H1 (cell line): ENCODE results near the gene RAB4B. TPM values are rescaled to one million over a fixed set of nuclear protein-coding genes. Genes with fewer than 3 reads are reported as not detected.

ENCODE experiments used
- CHD1 ChIP-seq: IDR thresholded peaks from 2 replicates; pipeline ENCODE4 v1.6.1; 2012; ENCODE audit warnings: low read depth, low read length, improper control_type of control experiment
- EGR1 ChIP-seq: IDR thresholded peaks from 2 replicates; pipeline ENCODE4 v1.6.1; 2011; ENCODE audit warnings: low read depth, low read length, borderline replicate concordance
- GTF2F1 ChIP-seq: IDR thresholded peaks from 2 replicates; pipeline ENCODE4 v1.6.1; 2012; ENCODE audit warnings: low read depth, low read length, improper control_type of control experiment, borderline replicate concordance
- MAX ChIP-seq: IDR thresholded peaks from 2 replicates; pipeline ENCODE4 v1.6.1; 2012; ENCODE audit warnings: inconsistent platforms
- NANOG ChIP-seq: IDR thresholded peaks from 2 replicates; pipeline ENCODE4 v1.6.1; 2011; ENCODE audit warnings: low read length, low read depth, mild to moderate bottlenecking, inconsistent platforms; ENCODE audit not compliant: insufficient read depth, poor library complexity, severe bottlenecking
- PHF8 ChIP-seq: fragments of 200-600 bp; sonication (generic); conservative IDR thresholded peaks from 2 replicates; pipeline ENCODE4 v1.7.1; 2012; ENCODE audit warnings: low read depth, mild to moderate bottlenecking, inconsistent platforms, low read length, moderate library complexity
- RAD21 ChIP-seq, 2 experiments: IDR thresholded peaks in 1 of 2; conservative IDR thresholded peaks in 1 of 2; 2 replicates each; pipeline ENCODE4 v1.6.1; 2011; ENCODE audit warnings: low read depth in 2 of 2, low read length in 2 of 2, improper control_type of control experiment in 1 of 2, inconsistent platforms in 1 of 2, mild to moderate bottlenecking in 1 of 2, moderate library complexity in 1 of 2
- RBBP5 ChIP-seq: IDR thresholded peaks from 2 replicates; pipeline ENCODE4 v1.7.1; 2012; ENCODE audit warnings: low read depth, mild to moderate bottlenecking, inconsistent platforms, low read length, moderate library complexity, borderline replicate concordance
- SIN3A ChIP-seq, 2 experiments: IDR thresholded peaks in 1 of 2; conservative IDR thresholded peaks in 1 of 2; 2 replicates each; pipeline ENCODE4 v1.6.1; 2011 to 2012; ENCODE audit warnings: low read length in 2 of 2, improper control_type of control experiment in 1 of 2, low read depth in 1 of 2, mild to moderate bottlenecking in 1 of 2
- SP1 ChIP-seq: IDR thresholded peaks from 2 replicates; pipeline ENCODE4 v1.6.1; 2011; ENCODE audit warnings: low read depth, low read length
- SP4 ChIP-seq: IDR thresholded peaks from 2 replicates; pipeline ENCODE4 v1.6.1; 2012; ENCODE audit warnings: low read length, inconsistent platforms
- TAF1 ChIP-seq: IDR thresholded peaks from 2 replicates; pipeline ENCODE4 v1.6.1; 2011; ENCODE audit warnings: mild to moderate bottlenecking, low read depth, low read length
- TAF7 ChIP-seq: optimal IDR thresholded peaks from 2 replicates; pipeline ENCODE3; 2011; ENCODE audit warnings: low read depth, mild to moderate bottlenecking, inconsistent platforms, low read length, moderate library complexity, borderline replicate concordance
- TBP ChIP-seq: IDR thresholded peaks from 2 replicates; pipeline ENCODE4 v1.6.1; 2011; ENCODE audit warnings: low read depth, low read length, improper control_type of control experiment
- TCF12 ChIP-seq: IDR thresholded peaks from 2 replicates; pipeline ENCODE4 v1.6.1; 2011; ENCODE audit warnings: low read depth, mild to moderate bottlenecking, low read length
- YY1 ChIP-seq: IDR thresholded peaks from 2 replicates; pipeline ENCODE4 v1.6.1; 2011; ENCODE audit warnings: low read depth, mild to moderate bottlenecking, low read length
- polyA plus RNA-seq, 7 experiments: library from polyadenylated mRNA; depleted of rRNA in 3 of 7; stranded (reverse) in 5 of 7; unstranded in 2 of 7; fragments of >200 nt in 5 of 7; fragments of 200-250 nt in 2 of 7; gene quantifications; 1 replicate in 5 of 7; 2 replicates in 1 of 7; 4 replicates in 1 of 7; pipeline versions ENCODE4 v1.2.1 to v1.2.3, GENCODE V29; 2011 to 2013; ENCODE audit warnings: missing spikeins in 2 of 7, mixed read lengths in 2 of 7
- total RNA-seq: library from RNA; stranded (reverse); fragmentation: NEBNext Ultra II Directional; extraction: Animal tissue kit (Norgen Biotek cat#: 25700); gene quantifications from 2 replicates; pipeline ENCODE4 v1.2.1, GENCODE V29; 2021

RAB4B gene
- total and polyA plus RNA-seq, 2 of the 8 experiments (the other 6 are each of a cell fraction or from before 2014, with no cell fraction given) = 15.9 to 28.6 TPM

- peak; percentile 34; the same call in 1 of the 2 replicates for TF ChIP-seq MAX
- TF ChIP-seq TAF7 = peak; percentile 36
- peak; percentile 43; the same call in 1 of the 2 replicates for TF ChIP-seq EGR1
- 0 out of 2 replicates have a peak, but pooled peaks have one; percentile 36 for TF ChIP-seq TBP
- TF ChIP-seq GTF2F1 = no peak
- TF ChIP-seq YY1 = 0 out of 2 replicates have a peak, but pooled peaks have one; percentile 68
- TF ChIP-seq CHD1 = peak; percentile 92
- TF ChIP-seq TCF12 = no peak
- peak; percentile 64 to 92; a peak in 2 of 4 replicates for TF ChIP-seq SIN3A (conservative IDR thresholded peaks at IDR 0.05 in 1 of 2, IDR thresholded peaks at IDR 0.05 in 1 of 2; ENCODE audit: low read depth in 1 of 2, low read length in 2 of 2)
- TF ChIP-seq NANOG = no peak
- peak; percentile 52 to 61 for TF ChIP-seq RAD21 (IDR thresholded peaks at IDR 0.05 in 1 of 2, conservative IDR thresholded peaks at IDR 0.05 in 1 of 2; ENCODE audit: low read depth in 2 of 2, low read length in 2 of 2)
- TF ChIP-seq RBBP5 = no peak
- TF ChIP-seq SP4 = no peak; the same call in 1 of the 2 replicates
- TF ChIP-seq TAF1 = 0 out of 2 replicates have a peak, but pooled peaks have one; percentile 28
- no peak for TF ChIP-seq PHF8
- peak; percentile 84 for TF ChIP-seq SP1
Observed at GRCh38 chr19:40806423-40807146, 28.5 kb downstream of the RAB4B start (continued).
